GM12878 (cell line): ENCODE results near the gene PIMREG. TPM values are rescaled to one million over a fixed set of nuclear protein-coding genes. Genes with fewer than 3 reads are reported as not detected.

Experiments used
- BMI1 ChIP-seq: fragments of 450-650 bp; IDR thresholded peaks from 2 replicates; pipeline ENCODE4 v1.6.1; 2016; ENCODE audit warnings: mild to moderate bottlenecking, moderate library complexity, borderline replicate concordance
- CBFB ChIP-seq: IDR thresholded peaks from 2 replicates; pipeline ENCODE4 v1.6.1; 2016; ENCODE audit warnings: antibody characterized with exemption, low read depth
- CHD4 ChIP-seq: fragments of 200-600 bp; sonication (generic); IDR thresholded peaks from 2 replicates; pipeline ENCODE4 v1.6.1; 2016; ENCODE audit warnings: mild to moderate bottlenecking
- CREB1 ChIP-seq: IDR thresholded peaks from 2 replicates; pipeline ENCODE4 v1.6.1; 2012; ENCODE audit warnings: low read depth, mild to moderate bottlenecking, inconsistent platforms
- EGR1 ChIP-seq, 2 experiments: IDR thresholded peaks; 1 replicate in 1 of 2; 2 replicates in 1 of 2; pipeline ENCODE4 v1.6.1; 2011 to 2012; ENCODE audit warnings: low read depth in 2 of 2, low read length in 2 of 2, borderline replicate concordance in 1 of 2, mild to moderate bottlenecking in 1 of 2, moderate library complexity in 1 of 2
- ESRRA ChIP-seq: IDR thresholded peaks from 2 replicates; pipeline ENCODE4 v1.6.1; 2012; ENCODE audit warnings: mild to moderate bottlenecking, low read length, improper control_type of control experiment
- HDAC2 ChIP-seq: fragments of 200-600 bp; sonication (generic); IDR thresholded peaks from 2 replicates; pipeline ENCODE4 v1.6.1; 2017
- IKZF1 ChIP-seq: fragments of 450-650 bp; conservative IDR thresholded peaks from 2 replicates; pipeline ENCODE4 v1.6.1; 2017; ENCODE audit warnings: antibody characterized with exemption, mild to moderate bottlenecking
- IKZF2 ChIP-seq, 2 experiments: fragments of 450-650 bp; IDR thresholded peaks; 2 replicates each; pipeline ENCODE4 v1.6.1; 2017; ENCODE audit warnings: mild to moderate bottlenecking in 2 of 2, moderate library complexity in 2 of 2
- JUNB ChIP-seq: IDR thresholded peaks from 2 replicates; pipeline ENCODE4 v1.6.1; 2016; ENCODE audit warnings: antibody characterized with exemption, mild to moderate bottlenecking
- KDM1A ChIP-seq: fragments of 200-600 bp; sonication (generic); IDR thresholded peaks from 2 replicates; pipeline ENCODE4 v1.6.1; 2016; ENCODE audit warnings: borderline replicate concordance
- MEF2A ChIP-seq: IDR thresholded peaks from 2 replicates; pipeline ENCODE4 v1.6.1; 2011; ENCODE audit warnings: low read depth, mild to moderate bottlenecking, low read length, moderate library complexity; ENCODE audit not compliant: insufficient read depth
- MTA2 ChIP-seq: fragments of 450-650 bp; IDR thresholded peaks from 2 replicates; pipeline ENCODE4 v1.6.1; 2016; ENCODE audit warnings: low read depth, mild to moderate bottlenecking, moderate library complexity
- MTA3 ChIP-seq: IDR thresholded peaks from 2 replicates; pipeline ENCODE4 v1.6.1; 2012; ENCODE audit warnings: low read length, inconsistent platforms, borderline replicate concordance
- MYC ChIP-seq: IDR thresholded peaks from 2 replicates; pipeline ENCODE4 v1.6.1; 2011; ENCODE audit warnings: mild to moderate bottlenecking, low read length, moderate library complexity, inconsistent platforms; ENCODE audit not compliant: insufficient read depth, insufficient replicate concordance, insufficient read length, severe bottlenecking
- NRF1 ChIP-seq: conservative IDR thresholded peaks from 2 replicates; pipeline ENCODE4 v1.6.1; 2011; ENCODE audit warnings: mild to moderate bottlenecking, low read depth, low read length, improper control_type of control experiment
- POLR2A ChIP-seq: IDR thresholded peaks from 2 replicates; pipeline ENCODE4 v1.6.1; 2011; ENCODE audit warnings: low read depth, mild to moderate bottlenecking, low read length
- RCOR1 ChIP-seq: conservative IDR thresholded peaks from 2 replicates; pipeline ENCODE4 v1.6.1; 2012; ENCODE audit warnings: low read depth, low read length, improper control_type of control experiment
- RUNX3 ChIP-seq: IDR thresholded peaks from 2 replicates; pipeline ENCODE4 v1.6.1; 2012; ENCODE audit warnings: low read length, inconsistent platforms
- SIX5 ChIP-seq: IDR thresholded peaks from 2 replicates; pipeline ENCODE4 v1.6.1; 2011; ENCODE audit warnings: mild to moderate bottlenecking, low read depth, low read length, moderate library complexity; ENCODE audit not compliant: severe bottlenecking
- SMAD5 ChIP-seq: IDR thresholded peaks from 2 replicates; pipeline ENCODE4 v1.6.1; 2016; ENCODE audit warnings: antibody characterized with exemption, low read depth
- SMC3 ChIP-seq: IDR thresholded peaks from 2 replicates; pipeline ENCODE4 v1.6.1; 2011; ENCODE audit warnings: low read length, improper control_type of control experiment, borderline replicate concordance
- STAT1 ChIP-seq: fragments of 450-650 bp; conservative IDR thresholded peaks from 2 replicates; pipeline ENCODE4 v1.6.1; 2014; ENCODE audit warnings: antibody characterized with exemption, mild to moderate bottlenecking
- TCF12 ChIP-seq: IDR thresholded peaks from 2 replicates; pipeline ENCODE4 v1.6.1; 2011; ENCODE audit warnings: low read depth, mild to moderate bottlenecking, low read length
- WRNIP1 ChIP-seq: IDR thresholded peaks from 2 replicates; pipeline ENCODE4 v1.6.1; 2011; ENCODE audit warnings: low read depth, low read length, improper control_type of control experiment, borderline replicate concordance
- YBX1 ChIP-seq: fragments of 450-650 bp; IDR thresholded peaks from 2 replicates; pipeline ENCODE4 v1.6.1; 2016; ENCODE audit warnings: antibody characterized with exemption
- polyA plus RNA-seq, 11 experiments: library from polyadenylated mRNA; depleted of rRNA in 4 of 11; unstranded in 6 of 11; stranded (reverse) in 5 of 11; fragments of >200 nt; fragmentation: Nextera tagmentation in 4 of 11; fragmentation: Illumina TruSeq in 1 of 11; extraction: Ambion mirVana in 4 of 11; extraction: Trizol in 1 of 11; gene quantifications; 1 replicate in 1 of 11; 2 replicates in 10 of 11; pipeline versions ENCODE4 v1.2.1 to v1.2.3, GENCODE V29; 2011 to 2016; ENCODE audit warnings: inconsistent platforms in 2 of 11, missing spikeins in 2 of 11, low read depth in 1 of 11
- total RNA-seq, 4 experiments: library from RNA; depleted of rRNA in 3 of 4; stranded (reverse); fragments of >200 nt in 3 of 4; fragmentation: Illumina TruSeq in 1 of 4; extraction: Trizol in 1 of 4; gene quantifications; 2 replicates each; pipeline versions ENCODE4 v1.2.1 to v1.2.3, GENCODE V29; 2013 to 2021
- TF ChIP-seq, protein P1 (sequence below): IDR thresholded peaks from 2 replicates; pipeline ENCODE4 v1.6.1; 2011; ENCODE audit warnings: borderline replicate concordance, low read depth, mild to moderate bottlenecking, moderate library complexity, mixed read lengths, low read length; ENCODE audit not compliant: insufficient read depth; ENCODE audit errors: extremely low read length
- TF ChIP-seq, protein P2 (sequence below): IDR thresholded peaks from 2 replicates; pipeline ENCODE4 v1.6.1; 2012; ENCODE audit warnings: low read length, inconsistent platforms
- TF ChIP-seq, protein P3 (sequence below): fragments of 450-650 bp; IDR thresholded peaks from 2 replicates; pipeline ENCODE4 v1.6.1; 2016; ENCODE audit warnings: mild to moderate bottlenecking
- TF ChIP-seq, protein P4 (sequence below): IDR thresholded peaks from 2 replicates; pipeline ENCODE4 v1.6.1; 2012; ENCODE audit warnings: low read depth, low read length, improper control_type of control experiment

Gene PIMREG
- total and polyA plus RNA-seq, 10 of the 15 experiments (the other 5 are each of a cell fraction or from before 2014, with no cell fraction given), result 2.8 to 35.8 (median 25.2) TPM

DNA sequence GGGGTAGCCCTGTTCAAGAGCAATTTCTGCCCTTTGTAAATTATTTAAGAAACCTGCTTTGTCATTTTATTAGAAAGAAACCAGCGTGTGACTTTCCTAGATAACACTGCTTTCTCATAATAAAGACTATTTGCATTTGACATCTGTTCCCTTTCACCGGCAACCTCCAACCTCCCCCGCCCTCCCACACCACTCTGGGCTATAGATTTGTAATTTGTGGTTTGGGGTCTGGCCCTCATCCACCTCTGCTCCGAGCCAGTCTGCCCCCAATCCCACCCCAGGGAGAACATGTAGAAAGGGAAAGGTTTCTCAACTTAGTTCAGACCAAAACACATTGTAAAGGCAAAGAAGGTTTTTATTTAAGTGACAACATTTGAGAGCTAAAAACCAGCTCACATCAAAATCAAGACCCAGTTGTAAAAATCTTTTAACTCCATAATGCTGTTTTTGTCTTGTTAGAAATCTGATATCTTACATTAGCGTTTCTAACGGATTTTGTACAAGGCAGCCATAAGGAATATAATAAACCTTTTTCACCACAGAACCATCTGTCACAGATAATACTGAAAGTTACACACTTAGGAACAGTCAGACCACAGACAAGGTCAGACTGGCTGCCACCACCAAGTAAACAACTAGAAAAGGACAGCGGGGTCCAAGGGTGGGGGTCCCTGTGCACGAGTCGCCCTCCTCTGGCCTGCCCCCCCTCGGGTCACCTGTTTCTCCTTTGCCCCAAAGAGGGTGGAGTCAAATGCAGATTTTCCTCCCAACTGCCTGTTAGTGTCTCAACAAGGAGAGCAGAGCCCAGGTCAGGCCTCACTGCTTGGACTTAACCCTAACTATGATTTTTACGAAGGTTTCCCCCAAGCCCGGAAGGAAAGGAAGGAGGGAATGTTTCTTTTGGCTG lies 6.9 kb downstream of the PIMREG start (continued):
- TF ChIP-seq, protein P1, sequence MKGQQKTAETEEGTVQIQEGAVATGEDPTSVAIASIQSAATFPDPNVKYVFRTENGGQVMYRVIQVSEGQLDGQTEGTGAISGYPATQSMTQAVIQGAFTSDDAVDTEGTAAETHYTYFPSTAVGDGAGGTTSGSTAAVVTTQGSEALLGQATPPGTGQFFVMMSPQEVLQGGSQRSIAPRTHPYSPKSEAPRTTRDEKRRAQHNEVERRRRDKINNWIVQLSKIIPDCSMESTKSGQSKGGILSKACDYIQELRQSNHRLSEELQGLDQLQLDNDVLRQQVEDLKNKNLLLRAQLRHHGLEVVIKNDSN, result no peak
- 0 out of 2 replicates have a peak, but pooled peaks have one; percentile 48 for TF ChIP-seq MTA3
- TF ChIP-seq YBX1, result no peak
- TF ChIP-seq ESRRA, result no peak
- no peak for TF ChIP-seq NRF1
- TF ChIP-seq STAT1, result no peak
- TF ChIP-seq SIX5, result no peak
- no peak for TF ChIP-seq SMC3
- TF ChIP-seq, protein P2, sequence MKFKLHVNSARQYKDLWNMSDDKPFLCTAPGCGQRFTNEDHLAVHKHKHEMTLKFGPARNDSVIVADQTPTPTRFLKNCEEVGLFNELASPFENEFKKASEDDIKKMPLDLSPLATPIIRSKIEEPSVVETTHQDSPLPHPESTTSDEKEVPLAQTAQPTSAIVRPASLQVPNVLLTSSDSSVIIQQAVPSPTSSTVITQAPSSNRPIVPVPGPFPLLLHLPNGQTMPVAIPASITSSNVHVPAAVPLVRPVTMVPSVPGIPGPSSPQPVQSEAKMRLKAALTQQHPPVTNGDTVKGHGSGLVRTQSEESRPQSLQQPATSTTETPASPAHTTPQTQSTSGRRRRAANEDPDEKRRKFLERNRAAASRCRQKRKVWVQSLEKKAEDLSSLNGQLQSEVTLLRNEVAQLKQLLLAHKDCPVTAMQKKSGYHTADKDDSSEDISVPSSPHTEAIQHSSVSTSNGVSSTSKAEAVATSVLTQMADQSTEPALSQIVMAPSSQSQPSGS, result peak; percentile 46; the same call in 1 of the 2 replicates
- no peak for TF ChIP-seq MYC
- TF ChIP-seq POLR2A, result no peak
- peak in 1 of 2 experiments; percentile 78; a peak in 2 of 3 replicates for TF ChIP-seq EGR1 (IDR thresholded peaks at IDR 0.05; ENCODE audit: borderline replicate concordance in 1 of 2, low read depth in 2 of 2, low read length in 2 of 2)
- no peak for TF ChIP-seq BMI1
- TF ChIP-seq KDM1A, result no peak
- TF ChIP-seq IKZF2 (IDR thresholded peaks at IDR 0.05), result 0 out of 4 replicates have a peak, but pooled peaks of 1 of the 2 experiments have one; percentile 20
- no peak for TF ChIP-seq SMAD5
- TF ChIP-seq IKZF1, result 0 out of 2 replicates have a peak, but pooled peaks have one; percentile 20
- TF ChIP-seq RCOR1, result no peak
- peak; percentile 81 for TF ChIP-seq RUNX3
- 0 out of 2 replicates have a peak, but pooled peaks have one; percentile 5 for TF ChIP-seq MEF2A
- TF ChIP-seq HDAC2, result no peak
- 0 out of 2 replicates have a peak, but pooled peaks have one; percentile 59 for TF ChIP-seq CBFB
- 0 out of 2 replicates have a peak, but pooled peaks have one; percentile 13 for TF ChIP-seq JUNB
- no peak for TF ChIP-seq CHD4
- TF ChIP-seq, protein P3, sequence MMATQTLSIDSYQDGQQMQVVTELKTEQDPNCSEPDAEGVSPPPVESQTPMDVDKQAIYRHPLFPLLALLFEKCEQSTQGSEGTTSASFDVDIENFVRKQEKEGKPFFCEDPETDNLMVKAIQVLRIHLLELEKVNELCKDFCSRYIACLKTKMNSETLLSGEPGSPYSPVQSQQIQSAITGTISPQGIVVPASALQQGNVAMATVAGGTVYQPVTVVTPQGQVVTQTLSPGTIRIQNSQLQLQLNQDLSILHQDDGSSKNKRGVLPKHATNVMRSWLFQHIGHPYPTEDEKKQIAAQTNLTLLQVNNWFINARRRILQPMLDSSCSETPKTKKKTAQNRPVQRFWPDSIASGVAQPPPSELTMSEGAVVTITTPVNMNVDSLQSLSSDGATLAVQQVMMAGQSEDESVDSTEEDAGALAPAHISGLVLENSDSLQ, result no peak
- TF ChIP-seq, protein P4, sequence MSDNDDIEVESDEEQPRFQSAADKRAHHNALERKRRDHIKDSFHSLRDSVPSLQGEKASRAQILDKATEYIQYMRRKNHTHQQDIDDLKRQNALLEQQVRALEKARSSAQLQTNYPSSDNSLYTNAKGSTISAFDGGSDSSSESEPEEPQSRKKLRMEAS, result no peak
- no peak for TF ChIP-seq CREB1
- TF ChIP-seq WRNIP1, result no peak
- TF ChIP-seq TCF12, result peak; percentile 54; the same call in 1 of the 2 replicates
- peak; percentile 30; the same call in 1 of the 2 replicates for TF ChIP-seq MTA2
